SKM-1 (cell line): Measurements from ENCODE around the gene NGEF.

Experiments used
- DNase-seq: peaks from one replicate; lab custom pipeline; 2025; ENCODE audit not compliant: unreplicated experiment; lab: John Stamatoyannopoulos, UW

NGEF gene

DNA sequence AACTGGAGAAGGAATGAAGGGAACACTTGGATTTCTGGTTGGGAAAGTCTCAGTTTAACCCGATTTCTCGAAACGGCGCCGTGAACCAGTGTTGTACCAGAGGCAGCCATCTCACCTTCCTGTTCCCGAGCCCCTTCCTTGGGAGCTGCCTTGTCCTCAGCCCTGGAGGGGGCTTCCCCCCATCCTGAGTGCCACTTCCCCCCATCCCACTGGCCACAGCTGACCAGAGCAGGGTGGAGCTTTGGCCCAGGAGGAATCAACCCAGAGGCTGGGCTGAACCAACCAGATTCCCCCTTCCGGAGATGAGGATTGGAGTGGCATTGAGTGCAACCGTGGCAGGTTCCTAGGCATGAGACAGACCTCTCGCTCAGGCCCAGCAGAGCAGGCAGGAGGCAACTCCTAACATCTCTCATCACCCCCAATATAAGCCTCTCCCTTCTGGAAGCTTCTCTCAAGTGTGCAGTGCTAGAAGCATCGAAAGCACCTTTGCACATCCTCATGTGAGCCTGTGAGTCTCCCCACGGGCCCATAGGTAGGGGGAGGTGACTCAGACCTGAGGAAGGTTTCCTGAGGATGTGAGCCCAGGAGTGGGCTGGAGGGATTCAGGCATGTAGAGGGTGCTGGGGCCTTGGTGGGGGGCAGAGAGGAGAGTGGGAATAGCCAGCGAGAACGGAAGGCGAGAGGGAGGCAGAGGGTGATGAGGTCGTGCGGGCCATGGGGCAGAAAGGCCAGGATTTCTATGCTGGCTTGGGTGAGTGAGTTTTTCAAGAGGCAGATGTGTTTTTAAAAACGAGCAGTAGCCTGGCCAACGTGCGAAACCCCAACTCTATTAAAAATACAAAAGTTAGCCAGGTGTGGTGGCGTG, 11.9 kb downstream of the NGEF start:
- no peak for DNase-seq

GRCh38 chr2:232999354-232999753, 13.7 kb downstream of the NGEF start:
- DNase-seq = no peak

DNA sequence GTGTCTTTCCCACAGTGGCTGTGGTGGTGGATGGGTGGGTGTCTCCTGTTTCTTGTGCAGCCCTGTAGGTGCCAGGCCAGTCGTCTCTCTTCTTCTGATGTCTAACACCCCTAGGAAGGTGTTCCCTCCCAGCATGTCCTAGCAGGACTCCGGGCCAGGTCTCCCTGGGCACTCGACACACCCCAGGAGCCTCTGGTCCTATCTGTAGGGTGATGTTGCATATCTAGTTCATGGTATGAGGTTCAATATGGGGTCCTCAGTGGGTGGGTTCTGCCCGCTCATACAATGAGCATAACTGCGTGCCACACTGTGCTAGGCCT, 14.4 kb downstream of the NGEF start:
- no peak for DNase-seq

GRCh38 chr2:232997749-232998665, 15.0 kb downstream of the NGEF start:
- DNase-seq = no peak

GRCh38 chr2:232994446-232994845, 18.6 kb downstream of the NGEF start:
- no peak for DNase-seq

DNA sequence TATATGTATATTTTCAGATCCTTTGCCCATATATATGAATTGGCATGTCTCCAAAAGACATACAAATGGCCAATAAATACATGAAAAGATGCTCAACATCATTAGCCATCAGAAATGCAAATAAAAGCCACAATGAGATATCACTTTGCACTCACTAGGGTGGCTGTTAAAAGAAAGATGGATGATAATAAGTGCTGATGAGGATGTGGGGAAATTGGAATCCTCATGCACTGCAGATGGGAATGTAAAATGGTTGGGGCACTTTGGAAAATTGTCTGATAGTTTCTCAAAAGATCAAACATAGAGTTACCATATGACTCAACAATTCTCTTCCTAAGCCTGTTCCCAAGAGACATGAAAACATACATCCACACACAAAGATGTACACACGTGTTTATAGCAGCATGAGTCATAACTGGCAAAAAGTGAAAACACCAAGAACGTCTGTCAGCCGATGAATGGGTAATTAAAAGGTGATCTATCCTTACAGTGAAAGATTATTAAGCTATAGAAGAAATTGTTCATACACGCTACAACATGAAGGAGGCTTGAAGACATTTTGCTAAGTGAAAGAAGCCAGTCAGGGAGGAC, 19.7 kb downstream of the NGEF start:
- no peak for DNase-seq

DNA sequence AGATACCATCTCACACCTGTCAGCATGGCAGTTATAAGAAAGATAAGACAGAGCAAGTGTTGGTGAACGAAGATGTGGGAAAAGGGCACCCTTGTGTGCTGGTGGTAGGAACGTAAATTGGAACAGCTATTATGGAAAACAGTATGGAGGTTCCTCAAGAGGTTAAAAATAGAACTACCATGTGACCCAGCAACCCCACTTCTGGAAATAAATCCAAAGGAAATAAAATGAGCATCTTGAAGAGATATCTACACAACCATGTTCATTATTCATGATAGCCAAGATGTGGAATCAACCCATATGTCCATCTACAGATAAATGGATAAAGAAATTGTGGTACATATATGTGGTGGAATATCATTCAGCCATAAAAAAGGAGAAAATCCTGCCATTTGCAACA, 26.9 kb downstream of the NGEF start:
- no peak for DNase-seq

- DNase-seq = no peak
Observed at GRCh38 chr2:232984451-232985207, 28.4 kb downstream of the NGEF start.

DNA sequence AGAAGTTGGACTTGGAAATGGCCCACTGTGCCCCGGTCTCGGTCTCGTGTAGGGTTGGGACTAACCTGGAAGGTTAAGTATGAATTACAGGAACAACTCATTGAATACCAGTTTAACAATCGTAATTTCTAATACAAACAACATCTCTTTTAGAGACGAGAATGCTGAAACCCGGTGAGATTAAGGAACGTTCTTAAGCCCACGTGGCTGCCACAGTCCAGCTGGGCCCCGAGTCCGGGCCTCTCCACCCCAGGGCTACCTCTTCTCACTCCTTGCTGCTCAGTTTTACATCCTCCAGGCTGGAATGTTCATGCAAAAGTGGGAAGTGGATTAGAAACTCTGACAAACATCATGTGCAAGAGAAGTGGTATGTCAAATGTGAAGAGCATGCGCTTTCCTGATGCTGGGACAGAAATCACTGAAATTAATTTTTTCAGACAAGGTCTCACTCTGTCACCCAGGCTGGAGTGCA, 29.4 kb downstream of the NGEF start:
- no peak for DNase-seq

GRCh38 chr2:232982926-232983668, 30.0 kb downstream of the NGEF start:
- DNase-seq = no peak

GRCh38 chr2:232981767-232982360, 31.2 kb downstream of the NGEF start:
- no peak for DNase-seq

- DNase-seq = no peak
Observed at GRCh38 chr2:232981356-232981755, 31.7 kb downstream of the NGEF start.

DNA sequence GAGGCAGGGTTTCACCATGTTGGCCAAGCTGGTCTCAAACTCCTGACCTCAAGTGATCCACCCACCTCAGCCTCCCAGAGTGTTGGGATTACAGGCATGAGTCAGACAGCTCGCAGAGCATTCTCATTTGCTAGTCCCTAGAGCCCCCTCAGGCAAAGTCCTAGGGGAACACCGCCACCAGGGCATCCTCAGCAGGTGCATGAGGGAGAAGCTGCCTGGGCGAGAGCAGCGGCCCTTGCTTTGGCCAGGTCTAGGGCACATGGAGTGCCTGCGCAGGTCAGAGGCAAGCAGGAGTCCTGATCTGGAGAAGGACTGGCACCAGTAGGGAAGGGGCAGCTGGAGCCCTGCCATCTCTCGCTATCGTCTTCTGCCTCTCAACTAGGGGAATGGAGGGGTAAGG, 32.4 kb downstream of the NGEF start:
- no peak for DNase-seq

DNA sequence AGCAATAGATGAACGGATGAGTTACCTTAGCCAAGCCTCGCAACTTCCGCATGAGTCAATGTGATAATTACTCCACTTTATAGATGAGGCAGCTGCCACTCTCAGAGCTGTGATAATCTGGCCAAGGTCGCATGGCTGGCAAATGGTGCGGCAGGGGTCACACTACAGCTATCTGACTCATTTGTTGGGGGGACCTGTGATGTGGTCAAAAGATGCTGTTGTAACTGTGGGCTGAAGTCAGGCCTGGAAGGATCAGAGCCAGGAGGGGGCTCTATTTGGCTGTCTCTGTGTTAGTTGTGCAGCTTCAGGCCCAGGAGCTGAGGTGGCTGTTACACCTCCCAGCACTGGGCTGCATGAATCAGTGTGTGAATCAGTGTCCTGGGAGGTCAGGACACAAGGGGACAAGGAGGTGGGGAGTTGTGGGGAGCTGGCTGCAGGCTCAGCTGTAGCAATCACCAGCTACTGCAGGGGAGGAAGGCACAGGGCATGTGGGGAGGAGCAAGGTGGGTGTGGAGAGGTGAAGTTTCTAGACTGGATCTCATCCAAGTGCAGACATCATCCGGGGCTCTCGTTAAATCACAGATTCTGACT, 33.1 kb downstream of the NGEF start:
- DNase-seq = no peak

DNA sequence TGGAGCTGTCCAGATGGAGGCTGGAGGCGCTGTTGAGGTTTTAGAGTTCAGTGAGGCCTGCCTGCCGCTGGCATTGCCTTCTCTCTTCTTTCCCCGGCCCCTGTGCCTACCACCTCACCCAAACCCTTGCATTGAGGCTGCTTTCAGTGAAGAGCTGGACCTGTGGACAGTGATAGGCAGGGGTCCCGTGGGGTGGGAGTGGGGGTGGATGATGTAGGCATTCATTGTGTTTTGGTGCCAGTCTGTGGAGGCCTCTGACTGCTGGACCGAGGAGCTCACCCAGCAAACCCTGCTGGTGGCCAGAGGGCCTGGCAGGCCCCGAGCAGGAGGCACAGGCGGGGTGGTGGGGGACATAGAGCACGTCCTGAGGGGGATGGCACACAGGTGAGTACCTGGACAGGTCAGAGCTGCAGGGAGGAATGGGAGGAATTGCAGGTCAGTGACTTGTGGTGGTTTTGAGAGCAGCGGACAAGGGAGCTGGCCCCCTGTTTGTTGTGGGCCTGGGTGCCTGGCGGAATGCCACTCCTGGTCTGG, 35.6 kb downstream of the NGEF start:
- no peak for DNase-seq

GRCh38 chr2:232976666-232977437, 36.2 kb downstream of the NGEF start:
- DNase-seq = no peak

DNA sequence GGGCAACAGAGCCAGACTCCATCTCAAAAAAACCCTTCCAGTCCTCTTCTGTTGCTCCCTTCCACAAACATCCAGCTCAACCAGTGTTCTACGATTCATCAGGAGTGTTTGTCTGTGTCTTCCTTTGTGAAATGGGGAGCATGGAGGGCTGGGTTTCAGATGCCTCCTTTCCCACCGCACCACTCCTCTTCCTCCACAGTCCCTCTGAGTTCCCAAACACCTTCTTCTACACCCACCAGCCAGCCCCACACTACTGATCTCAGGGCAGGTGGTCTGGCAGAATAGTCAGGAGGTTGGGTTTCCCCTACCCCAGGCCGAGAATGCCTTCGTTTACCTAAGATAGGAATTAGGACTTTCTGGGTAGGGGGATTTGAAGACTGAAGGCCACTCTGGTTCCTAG, 36.9 kb downstream of the NGEF start:
- DNase-seq = no peak

DNA sequence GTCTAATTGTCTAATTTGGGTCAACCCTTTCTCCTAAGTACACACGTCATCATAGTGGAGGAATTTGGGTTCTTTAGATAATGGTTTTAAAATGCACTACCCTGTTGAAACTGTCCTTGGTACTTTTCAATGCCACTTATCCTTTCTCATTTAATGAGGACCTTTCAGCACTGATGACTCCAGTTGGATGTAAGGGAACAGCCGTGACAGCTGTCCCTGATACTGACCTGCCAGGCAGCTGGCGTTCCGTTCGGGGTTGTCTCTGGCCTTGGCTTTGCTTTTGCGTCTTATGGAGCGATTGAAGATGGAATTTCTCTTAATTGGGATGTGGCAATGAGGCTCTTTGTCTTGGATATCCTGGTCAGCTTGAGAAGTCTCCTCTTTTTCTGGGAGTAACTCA, 38.7 kb downstream of the NGEF start:
- no peak for DNase-seq
